COLO829 (cell line): ENCODE results near the gene ARHGEF33.

Experiments used
- DNase-seq: peaks from one replicate; pipeline ENCODE4 v3.0.0; 2012; ENCODE audit warnings: low spot score

The ARHGEF33 gene

GRCh38 chr2:38960609-38961320, 71.1 kb downstream of the ARHGEF33 start:
- DNase-seq, result no peak

GRCh38 chr2:38966006-38966405, 76.3 kb downstream of the ARHGEF33 start:
- no peak for DNase-seq

- DNase-seq, result no peak
Measured at GRCh38 chr2:38966678-38967077, 77.0 kb downstream of the ARHGEF33 start.

GRCh38 chr2:38968021-38968420, 78.3 kb downstream of the ARHGEF33 start:
- DNase-seq, result no peak

- no peak for DNase-seq
Measured at GRCh38 chr2:38971377-38971776, 81.7 kb downstream of the ARHGEF33 start.

- no peak for DNase-seq
Measured at GRCh38 chr2:38973266-38973665, 83.6 kb downstream of the ARHGEF33 start.

- DNase-seq, result no peak
Measured at GRCh38 chr2:38975042-38975441, 85.4 kb downstream of the ARHGEF33 start.

GRCh38 chr2:38977047-38977446, 87.4 kb downstream of the ARHGEF33 start:
- no peak for DNase-seq

GRCh38 chr2:38978296-38978903, 88.7 kb downstream of the ARHGEF33 start:
- no peak for DNase-seq

GRCh38 chr2:38978908-38979307, 89.2 kb downstream of the ARHGEF33 start:
- DNase-seq, result no peak

- DNase-seq, result no peak
Measured at GRCh38 chr2:38981003-38981669, 91.5 kb downstream of the ARHGEF33 start.

GRCh38 chr2:38981670-38982357, 92.1 kb downstream of the ARHGEF33 start:
- no peak for DNase-seq

- DNase-seq, result no peak
Measured at GRCh38 chr2:38982498-38982897, 92.8 kb downstream of the ARHGEF33 start.

GRCh38 chr2:38988716-38989115, 99.0 kb downstream of the ARHGEF33 start:
- no peak for DNase-seq

- DNase-seq, result peak; percentile 68
Measured at GRCh38 chr2:38991899-38992298, 102.2 kb downstream of the ARHGEF33 start.

- DNase-seq, result peak; percentile 50
Measured at GRCh38 chr2:38997781-38998180, 108.1 kb downstream of the ARHGEF33 start.

- peak; percentile 85 for DNase-seq
Measured at GRCh38 chr2:39000552-39000951, 110.9 kb downstream of the ARHGEF33 start.

GRCh38 chr2:39007875-39008504, 118.3 kb downstream of the ARHGEF33 start:
- DNase-seq, result no peak

GRCh38 chr2:39008665-39009064, 119.0 kb downstream of the ARHGEF33 start:
- no peak for DNase-seq

GRCh38 chr2:39013871-39014270, 124.2 kb downstream of the ARHGEF33 start:
- no peak for DNase-seq

- no peak for DNase-seq
Measured at GRCh38 chr2:39015424-39015823, 125.7 kb downstream of the ARHGEF33 start.

- DNase-seq, result no peak
Measured at GRCh38 chr2:39017334-39017733, 127.7 kb downstream of the ARHGEF33 start.
